ENCODE data around the gene CCR2.

CCR2 gene

GRCh38 chr3:46349484-46350261 is 4.2 kb upstream of the CCR2 start:
- Histone ChIP-seq H3K4me3 (ENCODE audit: low read depth, low read length) (no peak overlapping the region), H3K27ac (no peak overlapping the region), H3K36me3 (no peaks in the 10 kb centered on the region), H3K9me3 (ENCODE audit: severe bottlenecking) (peaks cover 4% of the 10 kb centered on the region), H3K27me3 (ENCODE audit: insufficient read depth, low read depth, severe bottlenecking) (peaks cover 69% of the 10 kb centered on the region)
- TF ChIP-seq CTCF (IDR thresholded peaks at IDR 0.05; ENCODE audit: low read depth, low read length) = no peak
- no peak for DNase-seq

- TF ChIP-seq CTCF (IDR thresholded peaks at IDR 0.05; ENCODE audit: low read depth, low read length) = no peak
- Histone ChIP-seq H3K27me3 (ENCODE audit: insufficient read depth, low read depth, severe bottlenecking) (peaks cover 74% of the 10 kb centered on the region), H3K27ac (no peak overlapping the region), H3K36me3 (no peaks in the 10 kb centered on the region), H3K9me3 (ENCODE audit: severe bottlenecking) (peaks cover 4% of the 10 kb centered on the region), H3K4me3 (ENCODE audit: low read depth, low read length) (no peak overlapping the region)
- no peak for DNase-seq
Observed at GRCh38 chr3:46350262-46350565, 3.7 kb upstream of the CCR2 start.

GRCh38 chr3:46351646-46352045 is 2.3 kb upstream of the CCR2 start:
- Histone ChIP-seq H3K9me3 (ENCODE audit: severe bottlenecking) (peaks cover 4% of the 10 kb centered on the region), H3K27me3 (ENCODE audit: insufficient read depth, low read depth, severe bottlenecking) (peaks cover 76% of the 10 kb centered on the region), H3K36me3 (no peaks in the 10 kb centered on the region), H3K27ac (no peak overlapping the region), H3K4me3 (ENCODE audit: low read depth, low read length) (no peak overlapping the region)
- DNase-seq = no peak
- no peak for TF ChIP-seq CTCF (IDR thresholded peaks at IDR 0.05; ENCODE audit: low read depth, low read length)

- TF ChIP-seq CTCF (IDR thresholded peaks at IDR 0.05; ENCODE audit: low read depth, low read length) = no peak
- Histone ChIP-seq H3K36me3 (no peaks in the 10 kb centered on the region), H3K4me3 (ENCODE audit: low read depth, low read length) (no peak overlapping the region), H3K27ac (no peak overlapping the region), H3K9me3 (ENCODE audit: severe bottlenecking) (no peaks in the 10 kb centered on the region), H3K27me3 (ENCODE audit: insufficient read depth, low read depth, severe bottlenecking) (peaks cover 86% of the 10 kb centered on the region)
- DNase-seq = no peak
Observed at GRCh38 chr3:46353090-46353489, 821 bp upstream of the CCR2 start.

- DNase-seq = no peak
- TF ChIP-seq CTCF (IDR thresholded peaks at IDR 0.05; ENCODE audit: low read depth, low read length) = no peak
- no peaks in the 10 kb centered on the region for H3K36me3 ChIP-seq
- H3K27ac ChIP-seq = no peak overlapping the region
- H3K9me3 ChIP-seq (ENCODE audit: severe bottlenecking) = no peaks in the 10 kb centered on the region
- H3K27me3 ChIP-seq (ENCODE audit: insufficient read depth, low read depth, severe bottlenecking) = peaks cover 96% of the 10 kb centered on the region
- no peak overlapping the region for H3K4me3 ChIP-seq (ENCODE audit: low read depth, low read length)
Observed at GRCh38 chr3:46354478-46354877, 567 bp downstream of the CCR2 start.

- Histone ChIP-seq H3K9me3 (ENCODE audit: severe bottlenecking) (no peaks in the 10 kb centered on the region), H3K36me3 (no peaks in the 10 kb centered on the region), H3K27me3 (ENCODE audit: insufficient read depth, low read depth, severe bottlenecking) (peaks cover 96% of the 10 kb centered on the region), H3K27ac (no peak overlapping the region), H3K4me3 (ENCODE audit: low read depth, low read length) (no peak overlapping the region)
- no peak for TF ChIP-seq CTCF (IDR thresholded peaks at IDR 0.05; ENCODE audit: low read depth, low read length)
- no peak for DNase-seq
Observed at GRCh38 chr3:46354984-46355383, 1.1 kb downstream of the CCR2 start.

Data from WERI-Rb-1 (cell line).